IgD-negative memory B cell (primary cell): ENCODE results near the gene SPATA13. TPM values are rescaled to one million over a fixed set of nuclear protein-coding genes. Genes with fewer than 3 reads are reported as not detected.
"Not testable (repeated sequence)": the region's sequence is repeated elsewhere in the genome, so short reads cannot be mapped to it uniquely, and the experiment has no call there.

Source experiments
- H3K27ac Mint-ChIP-seq, 3 donors: one replicate each; pipeline ENCODE4 v1.8.0; 2020 to 2022; ENCODE audit warnings: mild to moderate bottlenecking in 3 of 3, mixed read lengths in 3 of 3, moderate library complexity in 1 of 3
- H3K27me3 Mint-ChIP-seq: one replicate; pipeline ENCODE4 v1.8.0; 2021; ENCODE audit warnings: mixed read lengths
- H3K36me3 Mint-ChIP-seq: one replicate; pipeline ENCODE4 v1.8.0; 2020; ENCODE audit warnings: mild to moderate bottlenecking, mixed read lengths
- H3K4me1 Mint-ChIP-seq, 3 donors: one replicate each; pipeline ENCODE4 v1.8.0; 2020 to 2022; ENCODE audit warnings: mixed read lengths in 3 of 3, mild to moderate bottlenecking in 1 of 3
- H3K4me3 Mint-ChIP-seq, 4 donors: one replicate each; pipeline ENCODE4 v1.8.0; 2020 to 2022; ENCODE audit warnings: mild to moderate bottlenecking in 4 of 4, mixed read lengths in 4 of 4, moderate library complexity in 3 of 4
- H3K9me3 Mint-ChIP-seq, 3 donors: one replicate each; pipeline ENCODE4 v1.8.0; 2020 to 2021; ENCODE audit warnings: mixed read lengths in 3 of 3, mild to moderate bottlenecking in 1 of 3
- polyA plus RNA-seq: library from polyadenylated mRNA; unstranded; fragments of 300-500 nt; fragmentation: Illumina TruSeq; gene quantifications from one replicate; pipeline ENCODE4 v1.2.3, GENCODE V29; 2021

Gene SPATA13
- 15.6 TPM for polyA plus RNA-seq

GRCh38 chr13:24160458-24161009 is at the start of gene SPATA13:
TSS of gene SPATA13 (plus strand) at chr13:24160720. CDS start at chr13:24222930, 62,210 bp downstream.
- no peak within 1 kb of the TSS for H3K27ac Mint-ChIP-seq
- peak within 1 kb of the TSS; percentile 84 to 92 (median 90) for H3K4me3 Mint-ChIP-seq

GRCh38 chr13:24112791-24113190 is 47.7 kb upstream of the SPATA13 start:
- Mint-ChIP-seq H3K9me3 (peaks cover 0 to 4% (median 0%) of the 10 kb centered on the region in 3 donors), H3K4me1 (no peaks in the 10 kb centered on the region), H3K4me3 (no peak overlapping the region), H3K27me3 (peaks cover 4% of the 10 kb centered on the region), H3K27ac (no peak overlapping the region), H3K36me3 (no peaks in the 10 kb centered on the region)

More at GRCh38 chr13:24160458-24161009, at the start of gene SPATA13:
- H3K36me3 Mint-ChIP-seq = no peaks in the 10 kb centered on the region
- H3K9me3 Mint-ChIP-seq = no peaks in the 10 kb centered on the region
- H3K4me1 Mint-ChIP-seq = peaks cover 5 to 8% (median 7%) of the 10 kb centered on the region in 3 donors
- peaks cover 19% of the 10 kb centered on the region for H3K27me3 Mint-ChIP-seq

DNA sequence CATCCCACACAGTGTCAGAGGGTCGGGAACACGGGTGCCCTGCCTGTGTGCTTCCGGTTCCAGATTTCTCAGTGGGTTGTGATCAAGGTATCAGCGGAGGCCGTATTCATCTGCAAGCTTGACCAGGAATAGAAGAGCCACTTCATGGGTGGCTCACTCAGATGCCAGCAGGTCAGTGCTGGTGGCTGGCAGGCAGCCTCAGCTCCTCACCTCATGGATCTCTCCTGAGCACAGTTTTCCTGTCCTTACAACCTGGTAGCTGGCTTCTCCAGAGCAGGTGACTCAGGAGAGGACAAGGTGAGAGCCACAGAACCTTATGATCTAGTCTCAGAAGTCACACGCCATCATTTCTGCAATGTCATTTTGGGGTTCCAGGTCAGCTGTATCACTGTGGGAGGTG is 44.8 kb upstream of the SPATA13 start:
- Mint-ChIP-seq H3K27ac (no peak overlapping the region), H3K27me3 (peaks cover 9% of the 10 kb centered on the region), H3K36me3 (no peaks in the 10 kb centered on the region)

GRCh38 chr13:24116131-24116530 is 44.4 kb upstream of the SPATA13 start:
- no peak overlapping the region for H3K4me3 Mint-ChIP-seq
- peaks cover 0 to 4% (median 0%) of the 10 kb centered on the region in 3 donors for H3K9me3 Mint-ChIP-seq
- no peaks in the 10 kb centered on the region for H3K36me3 Mint-ChIP-seq
- no peaks in the 10 kb centered on the region for H3K4me1 Mint-ChIP-seq
- H3K27ac Mint-ChIP-seq = no peak overlapping the region
- H3K27me3 Mint-ChIP-seq = peaks cover 13% of the 10 kb centered on the region

More for the DNA sequence above, 44.8 kb upstream of the SPATA13 start:
- Mint-ChIP-seq H3K4me3 (no peak overlapping the region), H3K4me1 (no peaks in the 10 kb centered on the region), H3K9me3 (peaks cover 0 to 4% (median 0%) of the 10 kb centered on the region in 3 donors)

- Mint-ChIP-seq H3K9me3 (peaks cover 0 to 2% (median 0%) of the 10 kb centered on the region in 3 donors), H3K27ac (no peak overlapping the region), H3K27me3 (peaks cover 9% of the 10 kb centered on the region), H3K4me3 (no peak overlapping the region), H3K4me1 (no peaks in the 10 kb centered on the region), H3K36me3 (no peaks in the 10 kb centered on the region)
These were observed 41.9 kb upstream of the SPATA13 start for GRCh38 chr13:24118576-24118975.

- Mint-ChIP-seq H3K27me3 (peaks cover 9% of the 10 kb centered on the region), H3K27ac (no peak overlapping the region), H3K4me1 (peaks cover 0 to 7% (median 3%) of the 10 kb centered on the region in 3 donors), H3K4me3 (no peak overlapping the region), H3K36me3 (no peaks in the 10 kb centered on the region), H3K9me3 (peaks cover 0 to 2% (median 0%) of the 10 kb centered on the region in 3 donors)
These were observed 40.7 kb upstream of the SPATA13 start for GRCh38 chr13:24119626-24120508.

GRCh38 chr13:24122045-24122444 is 38.5 kb upstream of the SPATA13 start:
- H3K36me3 Mint-ChIP-seq, H3K4me3 Mint-ChIP-seq, H3K9me3 Mint-ChIP-seq: not testable (repeated sequence)
- Mint-ChIP-seq H3K27me3 (peaks cover 13% of the 10 kb centered on the region), H3K4me1 (peaks cover 0 to 11% (median 6%) of the 10 kb centered on the region in 3 donors), H3K27ac (peak overlapping the region in 1 of 3 donors; percentile 33)

DNA sequence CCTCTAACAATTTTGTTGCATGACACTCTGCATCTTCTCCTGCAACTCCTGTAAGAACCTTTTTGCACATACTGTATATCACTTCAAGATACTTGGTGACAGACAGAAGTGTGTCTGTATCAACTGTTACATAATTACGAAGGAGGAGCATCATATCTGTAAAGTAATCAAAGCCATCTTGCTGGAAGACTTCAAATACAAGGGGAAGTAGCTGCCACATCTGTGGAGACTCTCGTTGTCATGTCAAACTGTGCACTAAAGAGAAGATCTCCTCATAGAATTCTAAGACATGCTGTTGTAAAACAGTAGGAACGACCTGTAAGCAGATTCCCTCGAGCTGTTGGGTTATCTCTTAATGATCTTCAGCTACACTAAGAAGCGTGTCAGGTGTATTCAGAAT is 38.0 kb upstream of the SPATA13 start:
- Mint-ChIP-seq H3K27me3 (peaks cover 14% of the 10 kb centered on the region), H3K36me3 (no peaks in the 10 kb centered on the region), H3K27ac (peak overlapping the region in 1 of 3 donors; percentile 33), H3K4me3 (no peak overlapping the region), H3K9me3 (peaks cover 0 to 2% (median 0%) of the 10 kb centered on the region in 3 donors), H3K4me1 (peaks cover 0 to 12% (median 6%) of the 10 kb centered on the region in 3 donors)

DNA sequence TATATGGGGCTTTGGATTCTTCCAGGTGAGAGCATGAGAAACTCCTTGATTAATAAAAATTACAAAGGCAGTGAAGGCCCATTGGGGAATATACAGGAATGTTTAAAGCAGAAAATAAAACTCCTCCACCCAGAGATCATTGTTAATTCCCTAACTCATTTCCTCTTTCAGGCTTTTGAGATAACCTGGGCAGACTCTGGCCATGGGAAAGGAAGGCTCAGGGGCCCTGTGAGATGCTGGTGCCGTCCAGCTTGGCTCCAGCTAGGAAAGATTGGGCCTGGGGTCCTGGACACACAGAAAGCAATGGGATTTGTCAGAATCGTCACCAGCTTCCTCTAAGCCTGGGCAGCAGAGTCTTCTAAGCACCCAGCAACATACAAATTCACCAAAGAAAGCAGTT is 36.8 kb upstream of the SPATA13 start:
- Mint-ChIP-seq H3K27me3 (peaks cover 17% of the 10 kb centered on the region), H3K9me3 (peaks cover 0 to 2% (median 0%) of the 10 kb centered on the region in 3 donors), H3K4me3 (no peak overlapping the region), H3K4me1 (peaks cover 0 to 13% (median 6%) of the 10 kb centered on the region in 3 donors), H3K36me3 (no peaks in the 10 kb centered on the region), H3K27ac (no peak overlapping the region)

- H3K9me3 Mint-ChIP-seq = peaks cover 0 to 2% (median 0%) of the 10 kb centered on the region in 3 donors
- H3K27me3 Mint-ChIP-seq = peaks cover 17% of the 10 kb centered on the region
- H3K36me3 Mint-ChIP-seq = no peaks in the 10 kb centered on the region
- peaks cover 0 to 13% (median 6%) of the 10 kb centered on the region in 3 donors for H3K4me1 Mint-ChIP-seq
- H3K4me3 Mint-ChIP-seq = peak overlapping the region in 2 of 4 donors; percentile 30 to 35
- peak overlapping the region in 1 of 3 donors; percentile 29 for H3K27ac Mint-ChIP-seq
These were observed 35.6 kb upstream of the SPATA13 start for GRCh38 chr13:24124789-24125476.

DNA sequence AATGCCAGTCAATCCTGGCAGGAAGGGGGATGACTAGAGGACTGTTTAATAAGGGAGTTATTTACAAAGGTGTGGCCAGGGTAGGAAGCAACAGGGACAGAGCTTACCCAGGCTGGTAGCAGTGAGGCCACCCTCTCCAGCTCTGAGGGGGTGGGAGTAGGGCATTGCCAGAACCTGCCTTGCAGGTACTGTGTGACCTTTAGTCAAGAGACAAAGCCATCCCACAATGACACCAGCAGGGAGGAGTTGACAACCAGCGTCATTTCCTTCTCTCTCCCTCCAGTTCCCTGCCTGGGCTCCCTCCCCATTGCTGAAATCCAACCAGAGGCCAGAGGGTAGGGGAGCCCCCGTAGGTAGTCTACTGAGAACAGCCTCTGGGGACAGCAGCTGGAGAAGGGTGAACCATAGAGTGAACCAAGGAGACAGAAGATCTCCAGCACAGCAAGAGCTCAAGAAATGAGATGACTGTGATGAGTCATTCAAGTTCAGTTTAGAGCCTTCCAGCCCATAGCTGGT is 33.3 kb upstream of the SPATA13 start:
- Mint-ChIP-seq H3K36me3 (peaks cover 2% of the 10 kb centered on the region), H3K4me3 (no peak overlapping the region), H3K9me3 (peaks cover 2 to 13% (median 10%) of the 10 kb centered on the region in 3 donors), H3K27ac (no peak overlapping the region), H3K27me3 (peaks cover 13% of the 10 kb centered on the region), H3K4me1 (peaks cover 0 to 13% (median 6%) of the 10 kb centered on the region in 3 donors)

DNA sequence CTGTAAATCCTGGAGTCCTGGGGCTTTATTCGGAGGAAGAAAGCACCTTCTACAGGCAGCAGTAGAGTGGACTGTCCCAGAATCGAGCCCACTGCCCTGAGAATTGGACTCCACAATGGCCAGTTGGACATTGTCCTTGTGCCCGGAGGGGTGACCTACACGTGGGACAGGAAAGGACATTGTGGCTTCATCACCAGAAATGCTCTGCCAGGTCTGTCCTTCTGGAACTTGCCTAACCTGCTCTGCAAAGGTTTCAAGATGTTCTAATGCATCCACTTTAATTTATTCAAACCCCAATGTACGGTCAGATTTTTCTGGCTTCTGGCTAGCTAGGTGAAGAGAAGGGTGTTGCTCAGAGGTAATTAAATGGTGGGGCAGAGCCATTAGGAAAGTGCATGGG is 32.4 kb upstream of the SPATA13 start:
- H3K4me1 Mint-ChIP-seq = peaks cover 0 to 13% (median 6%) of the 10 kb centered on the region in 3 donors
- peaks cover 2 to 11% (median 11%) of the 10 kb centered on the region in 3 donors for H3K9me3 Mint-ChIP-seq
- no peak overlapping the region for H3K27ac Mint-ChIP-seq
- no peak overlapping the region for H3K4me3 Mint-ChIP-seq
- H3K36me3 Mint-ChIP-seq = peaks cover 2% of the 10 kb centered on the region
- H3K27me3 Mint-ChIP-seq = peaks cover 13% of the 10 kb centered on the region

DNA sequence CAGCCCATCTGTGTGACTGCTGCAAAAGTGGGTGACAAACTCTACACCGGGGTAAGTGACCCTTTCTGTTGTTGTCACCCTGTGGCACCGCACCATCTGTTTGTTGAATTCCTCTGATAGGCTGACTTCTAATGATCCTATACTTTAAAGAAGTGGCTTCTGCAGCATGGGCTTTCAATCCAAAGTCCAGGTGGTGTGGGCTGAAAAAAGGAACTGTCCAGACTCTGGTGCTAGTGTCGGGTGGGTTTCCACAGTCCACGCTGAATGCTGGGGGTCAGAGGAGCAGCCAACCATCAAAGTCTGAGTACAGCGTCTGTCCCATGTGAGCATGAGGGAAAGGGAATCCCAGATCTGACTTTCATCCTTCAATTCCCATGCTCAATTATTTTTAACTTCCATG is 31.6 kb upstream of the SPATA13 start:
- Mint-ChIP-seq H3K36me3 (peaks cover 2% of the 10 kb centered on the region), H3K4me1 (peaks cover 0 to 13% (median 6%) of the 10 kb centered on the region in 3 donors), H3K9me3 (peaks cover 2 to 11% (median 11%) of the 10 kb centered on the region in 3 donors), H3K27me3 (peaks cover 15% of the 10 kb centered on the region), H3K4me3 (no peak overlapping the region), H3K27ac (peak overlapping the region in 1 of 3 donors; percentile 31)

- no peak overlapping the region for H3K27ac Mint-ChIP-seq
- H3K4me3 Mint-ChIP-seq = peak overlapping the region in 1 of 4 donors; percentile 49
- peaks cover 0 to 3% (median under 1%) of the 10 kb centered on the region in 3 donors for H3K4me1 Mint-ChIP-seq
- H3K9me3 Mint-ChIP-seq = peaks cover 2 to 11% (median 11%) of the 10 kb centered on the region in 3 donors
- peaks cover 16% of the 10 kb centered on the region for H3K27me3 Mint-ChIP-seq
- H3K36me3 Mint-ChIP-seq = peaks cover 2% of the 10 kb centered on the region
These were observed 30.4 kb upstream of the SPATA13 start for GRCh38 chr13:24129914-24130774.
